NB4 (cell line): ENCODE data around the gene P2RX5.

Source experiments
- CTCF ChIP-seq: IDR thresholded peaks from one replicate; pipeline ENCODE4 v1.5.1; 2012; ENCODE audit warnings: low read depth, low read length
- POLR2A ChIP-seq: IDR thresholded peaks from 2 replicates; pipeline ENCODE4 v1.6.1; 2011; ENCODE audit warnings: mild to moderate bottlenecking; ENCODE audit not compliant: insufficient read length; ENCODE audit errors: extremely low read depth

- TF ChIP-seq CTCF: no peak
- no peak for TF ChIP-seq POLR2A
Observed at GRCh38 chr17:3724378-3725077, 28.6 kb upstream of the P2RX5 start.
